Caco-2 (cell line): ENCODE measurements around the gene PPP1R7. TPM values are rescaled to one million over a fixed set of nuclear protein-coding genes. Genes with fewer than 3 reads are reported as not detected.

ENCODE experiments used
- BruUV-seq: library from RNA; stranded (reverse); fragments of 400-500 nt; replicated peaks from 2 replicates; lab custom pipeline; 2021; lab: Mats Ljungman, UMichigan
- CTCF ChIA-PET: fragments of 300-600 bp; sonication (Branson Sonifier 250); formaldehyde crosslinking; loops from one replicate; lab custom pipeline; 2022; ENCODE audit warnings: antibody characterized with exemption; lab: Charles Lee
- POLR2A ChIA-PET: fragments of 300-600 bp; sonication (Branson Sonifier 250); formaldehyde crosslinking; loops from one replicate; lab custom pipeline; 2022; ENCODE audit warnings: antibody characterized with exemption; lab: Charles Lee
- DNase-seq, 2 experiments: peaks; one replicate each; pipeline versions ENCODE4 v3.0.0 to v3.0.0-alpha.2; 2020 to 2022
- H3K27me3 ChIP-seq: replicated peaks from 2 replicates; pipeline ENCODE4 v1.6.0; 2011; ENCODE audit warnings: low read length; ENCODE audit not compliant: control insufficient read depth, insufficient read depth
- H3K36me3 ChIP-seq: 2 replicates; pipeline ENCODE4 v1.5.1; 2011; ENCODE audit warnings: low read length; ENCODE audit not compliant: control insufficient read depth, insufficient read depth
- H3K4me1 ChIP-seq: fragments of 250-450 bp; sonication (Bioruptor Pico); 2 replicates; pipeline ENCODE4 v1.5.1; 2020; ENCODE audit warnings: mild to moderate bottlenecking
- H3K4me3 ChIP-seq: 2 replicates; pipeline ENCODE4 v1.5.1; 2011; ENCODE audit warnings: low read depth, mild to moderate bottlenecking, control low read depth, low read length
- H3K9me3 ChIP-seq: fragments of 250-450 bp; sonication (Bioruptor Pico); 2 replicates; pipeline ENCODE4 v1.5.1; 2020; ENCODE audit warnings: mild to moderate bottlenecking, moderate library complexity
- H3K27ac Mint-ChIP-seq: one replicate; pipeline ENCODE4 v1.8.0; 2022; ENCODE audit warnings: mixed read lengths; ENCODE audit not compliant: unreplicated experiment
- H3K27me3 Mint-ChIP-seq: one replicate; pipeline ENCODE4 v1.8.0; 2022; ENCODE audit warnings: mixed read lengths; ENCODE audit not compliant: insufficient read depth, unreplicated experiment
- H3K36me3 Mint-ChIP-seq: one replicate; pipeline ENCODE4 v1.8.0; 2022; ENCODE audit warnings: mild to moderate bottlenecking, mixed read lengths; ENCODE audit not compliant: insufficient read depth, unreplicated experiment
- H3K4me1 Mint-ChIP-seq: one replicate; pipeline ENCODE4 v1.8.0; 2022; ENCODE audit warnings: low read depth, mixed read lengths; ENCODE audit not compliant: unreplicated experiment
- H3K4me3 Mint-ChIP-seq: one replicate; pipeline ENCODE4 v1.8.0; 2022; ENCODE audit warnings: mild to moderate bottlenecking, moderate library complexity, mixed read lengths; ENCODE audit not compliant: unreplicated experiment
- H3K9me3 Mint-ChIP-seq: one replicate; pipeline ENCODE4 v1.8.0; 2022; ENCODE audit warnings: mixed read lengths; ENCODE audit not compliant: unreplicated experiment
- intact Hi-C: fragments of 100-400 bp; cut with micrococcal nuclease; formaldehyde crosslinking; loops from one replicate; pipeline ENCODE4 v1.10.0; 2022; ENCODE audit not compliant: unreplicated experiment
- total RNA-seq: library from RNA; stranded (reverse); gene quantifications from 2 replicates; pipeline ENCODE4 v1.2.3, GENCODE V29; 2022
- TF ChIP-seq, protein P1 (sequence below), 2 experiments: fragments of 200-600 bp in 1 of 2; IDR thresholded peaks; 1 replicate in 1 of 2; 2 replicates in 1 of 2; pipeline versions ENCODE4 v1.5.1 to v1.8.0; 2011 to 2022; ENCODE audit warnings: antibody characterized with exemption in 1 of 2, control low read depth in 1 of 2, inconsistent platforms in 1 of 2, low read depth in 1 of 2, low read length in 1 of 2, mild to moderate bottlenecking in 1 of 2, moderate library complexity in 1 of 2; ENCODE audit not compliant: insufficient read depth in 1 of 2, severe bottlenecking in 1 of 2, unreplicated experiment in 1 of 2

Gene PPP1R7
- total RNA-seq, 1 experiment from 2014 or later = 32.5 TPM

DNA sequence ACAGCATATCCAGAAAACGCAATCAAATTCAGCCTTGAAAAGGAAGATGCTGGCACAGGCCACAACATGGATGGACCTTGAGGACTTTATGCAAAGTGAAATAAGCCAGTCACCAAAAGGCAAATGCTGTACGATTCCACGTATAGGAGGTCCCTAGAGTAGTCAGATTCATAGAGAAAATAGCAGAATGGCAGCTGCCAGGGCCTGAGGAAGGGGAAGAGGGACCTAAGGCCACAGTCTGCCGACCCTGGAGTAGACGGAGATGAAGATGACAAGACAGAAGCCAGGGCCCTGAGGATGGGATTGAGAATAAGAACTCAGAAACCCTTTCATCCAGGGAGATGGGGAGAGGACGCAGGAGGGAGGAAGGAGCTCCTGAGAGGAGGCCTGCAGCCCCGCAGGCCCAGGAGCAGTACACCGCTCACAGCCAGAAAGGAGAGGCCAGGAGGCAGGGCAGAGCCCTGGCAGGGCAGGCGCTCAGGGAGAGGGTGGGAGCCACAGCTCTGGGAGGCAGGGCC lies 40.1 kb upstream of the PPP1R7 start:
- Histone ChIP-seq H3K27me3 (no peaks in the 10 kb centered on the region), H3K9me3 (no peaks in the 10 kb centered on the region), H3K36me3 (no peaks in the 10 kb centered on the region), H3K4me3 (no peak overlapping the region), H3K4me1 (no peaks in the 10 kb centered on the region)
- H3K27ac Mint-ChIP-seq = no peak overlapping the region
- no peak for DNase-seq
- H3K9me3 Mint-ChIP-seq = no peaks in the 10 kb centered on the region
- POLR2A ChIA-PET = no interaction called here
- no TSS peak for BruUV-seq
- intact Hi-C loops = no loop called here
- no peak overlapping the region for H3K4me3 Mint-ChIP-seq
- TF ChIP-seq, protein P1, sequence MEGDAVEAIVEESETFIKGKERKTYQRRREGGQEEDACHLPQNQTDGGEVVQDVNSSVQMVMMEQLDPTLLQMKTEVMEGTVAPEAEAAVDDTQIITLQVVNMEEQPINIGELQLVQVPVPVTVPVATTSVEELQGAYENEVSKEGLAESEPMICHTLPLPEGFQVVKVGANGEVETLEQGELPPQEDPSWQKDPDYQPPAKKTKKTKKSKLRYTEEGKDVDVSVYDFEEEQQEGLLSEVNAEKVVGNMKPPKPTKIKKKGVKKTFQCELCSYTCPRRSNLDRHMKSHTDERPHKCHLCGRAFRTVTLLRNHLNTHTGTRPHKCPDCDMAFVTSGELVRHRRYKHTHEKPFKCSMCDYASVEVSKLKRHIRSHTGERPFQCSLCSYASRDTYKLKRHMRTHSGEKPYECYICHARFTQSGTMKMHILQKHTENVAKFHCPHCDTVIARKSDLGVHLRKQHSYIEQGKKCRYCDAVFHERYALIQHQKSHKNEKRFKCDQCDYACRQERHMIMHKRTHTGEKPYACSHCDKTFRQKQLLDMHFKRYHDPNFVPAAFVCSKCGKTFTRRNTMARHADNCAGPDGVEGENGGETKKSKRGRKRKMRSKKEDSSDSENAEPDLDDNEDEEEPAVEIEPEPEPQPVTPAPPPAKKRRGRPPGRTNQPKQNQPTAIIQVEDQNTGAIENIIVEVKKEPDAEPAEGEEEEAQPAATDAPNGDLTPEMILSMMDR (IDR thresholded peaks at IDR 0.05; ENCODE audit: insufficient read depth in 1 of 2, low read depth in 1 of 2, low read length in 1 of 2, severe bottlenecking in 1 of 2, unreplicated experiment in 1 of 2) = no peak
- CTCF ChIA-PET = no interaction called here
- H3K27me3 Mint-ChIP-seq = no peaks in the 10 kb centered on the region
- no peaks in the 10 kb centered on the region for H3K36me3 Mint-ChIP-seq
- no peaks in the 10 kb centered on the region for H3K4me1 Mint-ChIP-seq

DNA sequence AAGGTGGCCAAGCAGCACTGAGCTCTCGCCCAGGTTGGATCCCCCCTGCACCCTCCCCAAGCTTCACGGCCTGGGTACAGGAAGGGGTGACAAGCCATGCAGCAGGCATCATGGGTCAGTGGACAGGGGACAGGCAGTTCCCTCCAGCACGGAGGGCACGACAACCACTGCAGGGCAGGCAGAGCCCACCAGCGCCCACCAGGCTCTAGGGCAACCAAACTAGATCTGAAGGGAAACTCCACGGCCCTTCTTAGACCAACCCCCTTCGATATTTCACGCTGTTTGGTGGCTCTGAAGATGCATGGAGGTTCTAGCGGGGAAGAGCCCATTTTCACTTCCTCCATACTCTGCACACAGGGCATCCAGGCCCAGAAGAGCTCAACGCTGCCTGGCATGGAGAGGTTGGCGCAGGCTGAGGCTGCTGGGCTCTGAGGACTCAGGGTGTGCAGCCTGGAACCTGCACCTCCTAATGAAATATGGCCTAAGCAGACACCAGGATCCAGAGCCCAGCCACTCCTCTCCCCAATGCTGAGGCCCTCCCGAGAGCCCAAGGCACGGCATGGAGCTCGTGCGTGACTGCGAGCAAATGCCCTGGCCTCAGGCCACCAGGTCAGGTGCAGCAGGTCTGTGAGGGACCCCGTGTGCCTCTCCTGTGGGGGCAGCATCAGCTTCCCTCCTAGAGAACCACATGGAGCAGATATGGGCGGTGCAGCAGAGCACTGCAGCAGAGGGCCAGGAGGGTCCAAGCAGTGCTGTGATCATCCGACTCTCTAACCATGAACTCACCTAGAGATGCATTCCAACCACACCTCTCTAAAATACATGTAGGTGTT lies 39.4 kb upstream of the PPP1R7 start:
- CTCF ChIA-PET = no interaction called here
- TF ChIP-seq, protein P1 (IDR thresholded peaks at IDR 0.05; ENCODE audit: insufficient read depth in 1 of 2, low read depth in 1 of 2, low read length in 1 of 2, severe bottlenecking in 1 of 2, unreplicated experiment in 1 of 2) = no peak
- Histone ChIP-seq H3K36me3 (no peaks in the 10 kb centered on the region), H3K9me3 (no peaks in the 10 kb centered on the region), H3K27me3 (no peaks in the 10 kb centered on the region), H3K4me3 (no peak overlapping the region), H3K4me1 (no peaks in the 10 kb centered on the region)
- Mint-ChIP-seq H3K27ac (no peak overlapping the region), H3K9me3 (no peaks in the 10 kb centered on the region), H3K4me1 (no peaks in the 10 kb centered on the region), H3K36me3 (no peaks in the 10 kb centered on the region), H3K27me3 (no peaks in the 10 kb centered on the region), H3K4me3 (no peak overlapping the region)
- no TSS peak for BruUV-seq
- POLR2A ChIA-PET = no interaction called here
- intact Hi-C loops = no loop called here
- no peak for DNase-seq

- Histone ChIP-seq H3K9me3 (no peaks in the 10 kb centered on the region), H3K4me3 (no peak overlapping the region), H3K36me3 (no peaks in the 10 kb centered on the region), H3K4me1 (no peaks in the 10 kb centered on the region), H3K27me3 (no peaks in the 10 kb centered on the region)
- no peaks in the 10 kb centered on the region for H3K27me3 Mint-ChIP-seq
- intact Hi-C loops = no loop called here
- CTCF ChIA-PET = no interaction called here
- POLR2A ChIA-PET = no interaction called here
- no TSS peak for BruUV-seq
- DNase-seq = no peak
- no peak overlapping the region for H3K27ac Mint-ChIP-seq
- H3K4me1 Mint-ChIP-seq = no peaks in the 10 kb centered on the region
- H3K36me3 Mint-ChIP-seq = no peaks in the 10 kb centered on the region
- no peak overlapping the region for H3K4me3 Mint-ChIP-seq
- no peaks in the 10 kb centered on the region for H3K9me3 Mint-ChIP-seq
- TF ChIP-seq, protein P1 (IDR thresholded peaks at IDR 0.05; ENCODE audit: insufficient read depth in 1 of 2, low read depth in 1 of 2, low read length in 1 of 2, severe bottlenecking in 1 of 2, unreplicated experiment in 1 of 2) = no peak
Observed at GRCh38 chr2:241111440-241111805, 38.8 kb upstream of the PPP1R7 start.
